Loucy (cell line): Measurements from ENCODE around the gene PKIB.

ENCODE experiments used
- H2AFZ ChIP-seq: fragments of 200-600 bp; sonication (generic); 2 replicates; pipeline ENCODE4 v1.6.0; 2016; ENCODE audit warnings: antibody characterized with exemption, mild to moderate bottlenecking, low read length, moderate library complexity
- H3F3A ChIP-seq: fragments of 200-600 bp; 2 replicates; pipeline ENCODE4 v1.6.0; 2016; ENCODE audit warnings: antibody characterized with exemption, low read depth, mild to moderate bottlenecking
- H3K27me3 ChIP-seq: fragments of 200-600 bp; sonication (generic); 2 replicates; pipeline ENCODE4 v1.6.1; 2014; ENCODE audit warnings: low read length, mild to moderate bottlenecking; ENCODE audit not compliant: insufficient read depth, poor library complexity, severe bottlenecking
- H3K36me3 ChIP-seq: fragments of 200-600 bp; sonication (generic); 2 replicates; pipeline ENCODE4 v1.6.1; 2016; ENCODE audit warnings: low read length; ENCODE audit not compliant: insufficient read depth
- H3K4me1 ChIP-seq: fragments of 200-600 bp; sonication (generic); 2 replicates; pipeline ENCODE4 v1.5.1; 2014; ENCODE audit warnings: low read length, mild to moderate bottlenecking; ENCODE audit not compliant: insufficient read depth, poor library complexity, severe bottlenecking
- H3K4me2 ChIP-seq: fragments of 200-600 bp; sonication (generic); 2 replicates; pipeline ENCODE4 v1.6.0; 2014; ENCODE audit warnings: antibody characterized with exemption, low read length, low read depth, mild to moderate bottlenecking; ENCODE audit not compliant: poor library complexity, severe bottlenecking
- H3K4me3 ChIP-seq: fragments of 200-600 bp; sonication (generic); 2 replicates; pipeline ENCODE4 v1.5.1; 2014; ENCODE audit warnings: low read length, mild to moderate bottlenecking, mixed read lengths; ENCODE audit not compliant: poor library complexity, severe bottlenecking
- H3K79me2 ChIP-seq: fragments of 200-600 bp; sonication (generic); 2 replicates; pipeline ENCODE4 v1.6.1; 2014; ENCODE audit warnings: low read length; ENCODE audit not compliant: insufficient read depth
- H3K9ac ChIP-seq: fragments of 200-600 bp; sonication (generic); 2 replicates; pipeline ENCODE4 v1.6.0; 2014; ENCODE audit warnings: mild to moderate bottlenecking, low read depth, low read length, moderate library complexity; ENCODE audit not compliant: poor library complexity, severe bottlenecking
- H3K9me2 ChIP-seq: fragments of 200-600 bp; sonication (generic); replicated peaks from 2 replicates; pipeline ENCODE4 v1.6.1; 2016; ENCODE audit warnings: low read depth, low read length, mixed read lengths
- H3K9me3 ChIP-seq: fragments of 200-600 bp; sonication (generic); 2 replicates; pipeline ENCODE4 v1.6.1; 2014; ENCODE audit warnings: mild to moderate bottlenecking, antibody characterized with exemption, low read length, low read depth; ENCODE audit not compliant: insufficient read depth
- H4K20me1 ChIP-seq: fragments of 200-600 bp; sonication (generic); 2 replicates; pipeline ENCODE4 v1.6.0; 2014; ENCODE audit warnings: antibody characterized with exemption, low read length, mild to moderate bottlenecking; ENCODE audit not compliant: insufficient read depth, poor library complexity, severe bottlenecking
- EZH2phosphoT487 ChIP-seq: fragments of 200-600 bp; IDR thresholded peaks from 2 replicates; pipeline ENCODE4 v1.6.1; 2018; ENCODE audit warnings: antibody characterized with exemption, mild to moderate bottlenecking, moderate library complexity, borderline replicate concordance
- TF ChIP-seq, protein P1 (sequence below): fragments of 200-600 bp; sonication (generic); conservative IDR thresholded peaks from 2 replicates; pipeline ENCODE4 v1.5.1; 2014; ENCODE audit warnings: mild to moderate bottlenecking, antibody characterized with exemption, low read length

Gene PKIB

DNA sequence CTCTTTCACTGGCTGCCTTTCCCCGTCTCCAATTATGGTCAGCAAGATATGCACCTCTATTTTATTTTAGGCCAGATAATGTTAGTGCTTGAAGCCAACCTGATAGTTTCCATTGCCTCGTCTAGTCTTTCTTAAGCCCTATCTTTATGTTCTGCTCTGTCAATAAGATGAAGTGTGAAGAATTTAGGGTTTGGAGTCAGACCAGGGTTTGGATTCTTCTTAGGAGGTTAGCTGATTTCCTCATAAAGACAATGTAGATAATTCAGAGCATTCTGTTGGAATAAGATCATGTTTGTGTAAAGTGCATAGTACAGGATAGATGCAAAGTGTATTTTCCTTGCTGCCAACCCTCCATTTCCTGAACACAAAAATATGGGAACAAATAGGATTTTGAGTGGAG lies 43.8 kb downstream of the PKIB start:
- Histone ChIP-seq H3K4me3 (no peak overlapping the region), H3K4me1 (no peaks in the 10 kb centered on the region), H3K9me2 (no peaks in the 10 kb centered on the region), H3K4me2 (no peak overlapping the region), H3K27me3 (no peaks in the 10 kb centered on the region), H3F3A (no peaks in the 10 kb centered on the region), H4K20me1 (no peaks in the 10 kb centered on the region), H3K36me3 (no peaks in the 10 kb centered on the region), H3K79me2 (no peaks in the 10 kb centered on the region), H2AFZ (no peak overlapping the region), H3K9me3 (no peaks in the 10 kb centered on the region), H3K9ac (no peak overlapping the region)
- no peak for TF ChIP-seq EZH2phosphoT487
- TF ChIP-seq, protein P1, sequence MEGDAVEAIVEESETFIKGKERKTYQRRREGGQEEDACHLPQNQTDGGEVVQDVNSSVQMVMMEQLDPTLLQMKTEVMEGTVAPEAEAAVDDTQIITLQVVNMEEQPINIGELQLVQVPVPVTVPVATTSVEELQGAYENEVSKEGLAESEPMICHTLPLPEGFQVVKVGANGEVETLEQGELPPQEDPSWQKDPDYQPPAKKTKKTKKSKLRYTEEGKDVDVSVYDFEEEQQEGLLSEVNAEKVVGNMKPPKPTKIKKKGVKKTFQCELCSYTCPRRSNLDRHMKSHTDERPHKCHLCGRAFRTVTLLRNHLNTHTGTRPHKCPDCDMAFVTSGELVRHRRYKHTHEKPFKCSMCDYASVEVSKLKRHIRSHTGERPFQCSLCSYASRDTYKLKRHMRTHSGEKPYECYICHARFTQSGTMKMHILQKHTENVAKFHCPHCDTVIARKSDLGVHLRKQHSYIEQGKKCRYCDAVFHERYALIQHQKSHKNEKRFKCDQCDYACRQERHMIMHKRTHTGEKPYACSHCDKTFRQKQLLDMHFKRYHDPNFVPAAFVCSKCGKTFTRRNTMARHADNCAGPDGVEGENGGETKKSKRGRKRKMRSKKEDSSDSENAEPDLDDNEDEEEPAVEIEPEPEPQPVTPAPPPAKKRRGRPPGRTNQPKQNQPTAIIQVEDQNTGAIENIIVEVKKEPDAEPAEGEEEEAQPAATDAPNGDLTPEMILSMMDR, result no peak

DNA sequence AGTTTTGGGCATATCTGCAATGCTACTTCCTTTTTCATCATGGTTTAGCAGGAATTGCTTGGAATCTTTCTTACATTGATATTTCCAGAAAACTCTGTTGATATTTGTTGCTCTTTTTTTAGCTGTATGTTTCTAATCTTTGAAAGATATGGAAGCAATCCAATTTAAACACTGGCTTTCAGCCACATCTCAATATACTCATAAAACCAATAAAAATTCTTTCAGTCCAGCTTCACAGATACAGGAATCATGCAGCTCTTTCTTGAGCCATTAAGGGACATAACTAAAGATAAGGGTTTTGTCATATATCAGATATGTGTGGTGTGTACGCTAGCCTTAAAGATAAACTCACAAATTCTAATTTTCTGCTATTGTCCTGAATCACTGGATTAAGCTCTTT lies 47.4 kb downstream of the PKIB start:
- no peak overlapping the region for H3K4me2 ChIP-seq
- no peaks in the 10 kb centered on the region for H4K20me1 ChIP-seq
- no peaks in the 10 kb centered on the region for H3K79me2 ChIP-seq
- H3K9ac ChIP-seq, result no peak overlapping the region
- H3K4me3 ChIP-seq, result no peak overlapping the region
- H3K9me2 ChIP-seq, result no peaks in the 10 kb centered on the region
- no peaks in the 10 kb centered on the region for H3K36me3 ChIP-seq
- H3F3A ChIP-seq, result no peaks in the 10 kb centered on the region
- H3K4me1 ChIP-seq, result no peaks in the 10 kb centered on the region
- H2AFZ ChIP-seq, result no peak overlapping the region
- TF ChIP-seq, protein P1, result no peak
- no peak for TF ChIP-seq EZH2phosphoT487
- H3K27me3 ChIP-seq, result no peaks in the 10 kb centered on the region
- H3K9me3 ChIP-seq, result no peaks in the 10 kb centered on the region

DNA sequence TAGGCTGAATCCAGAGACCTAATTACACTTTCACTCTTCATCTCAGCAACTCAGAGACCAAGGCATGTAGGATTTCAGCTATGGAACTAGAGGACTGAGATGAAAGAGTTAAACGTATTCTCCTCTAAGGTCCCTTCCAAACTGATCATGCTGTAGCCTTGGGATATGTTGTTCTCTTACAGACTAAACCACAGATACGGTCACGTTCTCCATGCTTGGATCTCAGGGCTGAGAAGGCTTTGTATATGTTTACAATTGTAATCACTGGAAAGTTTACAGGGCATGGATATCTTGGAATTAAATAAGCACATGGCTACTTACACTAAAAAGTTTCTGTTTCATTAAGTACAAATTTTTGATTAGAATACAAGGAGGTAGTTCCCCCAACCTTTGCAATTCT lies 50.1 kb downstream of the PKIB start:
- H3K4me1 ChIP-seq, result no peaks in the 10 kb centered on the region
- H3K4me2 ChIP-seq, result no peak overlapping the region
- no peaks in the 10 kb centered on the region for H3F3A ChIP-seq
- no peaks in the 10 kb centered on the region for H3K27me3 ChIP-seq
- H3K9me3 ChIP-seq, result no peaks in the 10 kb centered on the region
- no peaks in the 10 kb centered on the region for H3K36me3 ChIP-seq
- TF ChIP-seq, protein P1, result no peak
- TF ChIP-seq EZH2phosphoT487, result no peak
- no peak overlapping the region for H3K9ac ChIP-seq
- no peak overlapping the region for H2AFZ ChIP-seq
- H3K4me3 ChIP-seq, result no peak overlapping the region
- no peaks in the 10 kb centered on the region for H4K20me1 ChIP-seq
- H3K9me2 ChIP-seq, result no peaks in the 10 kb centered on the region
- H3K79me2 ChIP-seq, result no peaks in the 10 kb centered on the region
